Measurements from ENCODE around the gene FUBP1. TPM values are rescaled to one million over a fixed set of nuclear protein-coding genes. Genes with fewer than 3 reads are reported as not detected.

FUBP1 gene
- total and polyA plus RNA-seq, 2 experiments from 2014 or later: 64.0 to 151 TPM

GRCh38 chr1:77977989-77978292 lies 931 bp downstream of the FUBP1 start:
- Histone ChIP-seq H2AFZ (no peak overlapping the region), H3K9me3 (ENCODE audit: low read depth) (no peaks in the 10 kb centered on the region), H3K4me2 (peak overlapping the region; percentile 76), H3K27ac (peak overlapping the region; percentile 98), H3K4me1 (ENCODE audit: insufficient read depth) (peaks cover 19% of the 10 kb centered on the region), H3K36me3 (replicated peaks; ENCODE audit: insufficient read depth, low read depth) (no peaks in the 10 kb centered on the region), H3K9me2 (replicated peaks; ENCODE audit: insufficient read depth) (no peaks in the 10 kb centered on the region), H4K20me1 (ENCODE audit: insufficient read depth, poor library complexity, severe bottlenecking) (peaks cover 51% of the 10 kb centered on the region), H3K27me3 (no peaks in the 10 kb centered on the region), H3K79me2 (peaks cover 83% of the 10 kb centered on the region), H3K4me3 (peak overlapping the region; percentile 65)
- 2% methylated on average over 5 of the region's 5 CpGs for WGBS (ENCODE audit: low lambda C conversion rate, missing lambda C conversion rate)
- DNase-seq (ENCODE audit: low spot score): no peak
- TF ChIP-seq CTCF (IDR thresholded peaks at IDR 0.05; ENCODE audit: poor library complexity): no peak
- no peak for TF ChIP-seq EZH2 (IDR thresholded peaks at IDR 0.05; ENCODE audit: borderline replicate concordance)

- Histone ChIP-seq H2AFZ (no peak overlapping the region), H3K27me3 (no peaks in the 10 kb centered on the region), H3K4me1 (ENCODE audit: insufficient read depth) (peaks cover 19% of the 10 kb centered on the region), H3K4me3 (peak overlapping the region; percentile 65), H3K9me3 (ENCODE audit: low read depth) (no peaks in the 10 kb centered on the region), H3K36me3 (replicated peaks; ENCODE audit: insufficient read depth, low read depth) (no peaks in the 10 kb centered on the region), H3K27ac (peak overlapping the region; percentile 98), H3K4me2 (peak overlapping the region; percentile 76), H3K79me2 (peaks cover 89% of the 10 kb centered on the region), H3K9me2 (replicated peaks; ENCODE audit: insufficient read depth) (no peaks in the 10 kb centered on the region), H4K20me1 (ENCODE audit: insufficient read depth, poor library complexity, severe bottlenecking) (peaks cover 65% of the 10 kb centered on the region)
- DNase-seq (ENCODE audit: low spot score): peak; percentile 18
- TF ChIP-seq EZH2 (IDR thresholded peaks at IDR 0.05; ENCODE audit: borderline replicate concordance) (no peak), CTCF (IDR thresholded peaks at IDR 0.05; ENCODE audit: poor library complexity) (no peak), EZH2phosphoT487 (IDR thresholded peaks at IDR 0.05; ENCODE audit: low read depth, severe bottlenecking, unreplicated experiment) (no peak)
- WGBS (ENCODE audit: low lambda C conversion rate, missing lambda C conversion rate): 38% methylated on average over 13 of the region's 13 CpGs
Observed at GRCh38 chr1:77976433-77977076, 2.3 kb downstream of the FUBP1 start.

- Histone ChIP-seq H3K27ac (no peak overlapping the region), H2AFZ (no peak overlapping the region), H3K4me2 (peak overlapping the region; percentile 76), H3K79me2 (peaks cover 89% of the 10 kb centered on the region), H3K36me3 (replicated peaks; ENCODE audit: insufficient read depth, low read depth) (no peaks in the 10 kb centered on the region), H4K20me1 (ENCODE audit: insufficient read depth, poor library complexity, severe bottlenecking) (peaks cover 71% of the 10 kb centered on the region), H3K4me1 (ENCODE audit: insufficient read depth) (peaks cover 19% of the 10 kb centered on the region), H3K4me3 (peak overlapping the region; percentile 65), H3K9me2 (replicated peaks; ENCODE audit: insufficient read depth) (no peaks in the 10 kb centered on the region), H3K27me3 (no peaks in the 10 kb centered on the region), H3K9me3 (ENCODE audit: low read depth) (no peaks in the 10 kb centered on the region)
- DNase-seq (ENCODE audit: low spot score): no peak
- 35% methylated on average over 2 of the region's 2 CpGs for WGBS (ENCODE audit: low lambda C conversion rate, missing lambda C conversion rate)
- TF ChIP-seq EZH2phosphoT487 (IDR thresholded peaks at IDR 0.05; ENCODE audit: low read depth, severe bottlenecking, unreplicated experiment): no peak
- TF ChIP-seq CTCF (IDR thresholded peaks at IDR 0.05; ENCODE audit: poor library complexity): no peak
- no peak for TF ChIP-seq EZH2 (IDR thresholded peaks at IDR 0.05; ENCODE audit: borderline replicate concordance)
Observed at GRCh38 chr1:77975907-77976306, 3.0 kb downstream of the FUBP1 start.
